ENCODE measurements around the gene GPX2. TPM values are rescaled to one million over a fixed set of nuclear protein-coding genes. Genes with fewer than 3 reads are reported as not detected.

The GPX2 gene
- total and polyA plus RNA-seq, 2 donors: 1.5 to 20.3 TPM

GRCh38 chr14:64974563-64974962 lies 32.0 kb upstream of the GPX2 start:
- Histone ChIP-seq H3K27me3 (ENCODE audit: control insufficient read depth in 2 of 2, insufficient read depth in 1 of 2, low read length in 1 of 2) (peaks cover 0 to 36% of the 10 kb centered on the region in 2 donors), H3K9me3 (ENCODE audit: control insufficient read depth in 2 of 2, insufficient read depth in 1 of 2, low read length in 1 of 2) (no peaks in the 10 kb centered on the region), H3K4me1 (ENCODE audit: control insufficient read depth in 2 of 2, insufficient read depth in 2 of 2, low read length in 2 of 2) (peaks cover 2 to 21% of the 10 kb centered on the region in 2 donors), H3K36me3 (ENCODE audit: control insufficient read depth in 2 of 2, insufficient read depth in 2 of 2, low read length in 1 of 2) (no peaks in the 10 kb centered on the region), H3K4me3 (ENCODE audit: low read length in 2 of 2) (no peak overlapping the region), H3K27ac (ENCODE audit: low read depth in 1 of 2, low read length in 1 of 2) (no peak overlapping the region)
- no peak for DNase-seq (ENCODE audit: low read depth in 6 of 9, low spot score in 9 of 9)
- 95% methylated on average over 8 of the region's 8 CpGs for WGBS

GRCh38 chr14:64973826-64974225 lies 31.3 kb upstream of the GPX2 start:
- H3K27ac ChIP-seq (ENCODE audit: low read depth in 1 of 2, low read length in 1 of 2): no peak overlapping the region
- DNase-seq (ENCODE audit: low read depth in 6 of 9, low spot score in 9 of 9): no peak
- H3K27me3 ChIP-seq (ENCODE audit: control insufficient read depth in 2 of 2, insufficient read depth in 1 of 2, low read length in 1 of 2): peaks cover 0 to 34% of the 10 kb centered on the region in 2 donors
- 99% methylated on average over 9 of the region's 9 CpGs for WGBS
- no peaks in the 10 kb centered on the region for H3K9me3 ChIP-seq (ENCODE audit: control insufficient read depth in 2 of 2, insufficient read depth in 1 of 2, low read length in 1 of 2)
- H3K4me3 ChIP-seq (ENCODE audit: low read length in 2 of 2): no peak overlapping the region
- no peaks in the 10 kb centered on the region for H3K36me3 ChIP-seq (ENCODE audit: control insufficient read depth in 2 of 2, insufficient read depth in 2 of 2, low read length in 1 of 2)
- H3K4me1 ChIP-seq (ENCODE audit: control insufficient read depth in 2 of 2, insufficient read depth in 2 of 2, low read length in 2 of 2): peaks cover 2 to 23% of the 10 kb centered on the region in 2 donors

- Histone ChIP-seq H3K27ac (ENCODE audit: low read depth in 1 of 2, low read length in 1 of 2) (no peak overlapping the region), H3K4me1 (ENCODE audit: control insufficient read depth in 2 of 2, insufficient read depth in 2 of 2, low read length in 2 of 2) (peaks cover 2 to 26% of the 10 kb centered on the region in 2 donors), H3K4me3 (ENCODE audit: low read length in 2 of 2) (no peak overlapping the region), H3K9me3 (ENCODE audit: control insufficient read depth in 2 of 2, insufficient read depth in 1 of 2, low read length in 1 of 2) (no peaks in the 10 kb centered on the region), H3K27me3 (ENCODE audit: control insufficient read depth in 2 of 2, insufficient read depth in 1 of 2, low read length in 1 of 2) (peaks cover 0 to 33% of the 10 kb centered on the region in 2 donors), H3K36me3 (ENCODE audit: control insufficient read depth in 2 of 2, insufficient read depth in 2 of 2, low read length in 1 of 2) (no peaks in the 10 kb centered on the region)
- 93% methylated on average over 8 of the region's 8 CpGs for WGBS
- DNase-seq (ENCODE audit: low read depth in 6 of 9, low spot score in 9 of 9): no peak
Observed at GRCh38 chr14:64973026-64973442, 30.5 kb upstream of the GPX2 start.

GRCh38 chr14:64971943-64972791 lies 29.6 kb upstream of the GPX2 start, which contains the start of gene RAB15:
TSS of gene RAB15 (minus strand) at chr14:64972336. CDS start at chr14:64972076, 260 bp downstream.
- H3K9me3 ChIP-seq (ENCODE audit: control insufficient read depth in 2 of 2, insufficient read depth in 1 of 2, low read length in 1 of 2): no peaks in the 10 kb centered on the region
- peak within 1 kb of the TSS; percentile 55 to 78 for H3K4me3 ChIP-seq (ENCODE audit: low read length in 2 of 2)
- no peaks in the 10 kb centered on the region for H3K36me3 ChIP-seq (ENCODE audit: control insufficient read depth in 2 of 2, insufficient read depth in 2 of 2, low read length in 1 of 2)
- WGBS: under 1% methylated on average over 96 of the region's 96 CpGs
- H3K27ac ChIP-seq (ENCODE audit: low read depth in 1 of 2, low read length in 1 of 2): no peak within 1 kb of the TSS
- peaks cover 0 to 26% of the 10 kb centered on the region in 2 donors for H3K27me3 ChIP-seq (ENCODE audit: control insufficient read depth in 2 of 2, insufficient read depth in 1 of 2, low read length in 1 of 2)
- H3K4me1 ChIP-seq (ENCODE audit: control insufficient read depth in 2 of 2, insufficient read depth in 2 of 2, low read length in 2 of 2): peaks cover 2 to 26% of the 10 kb centered on the region in 2 donors
- peak in 6 of 9 donors; percentile 31 to 71 (median 52) for DNase-seq (ENCODE audit: low read depth in 6 of 9, low spot score in 9 of 9)

GRCh38 chr14:64971491-64971942 lies 29.0 kb upstream of the GPX2 start:
- no peaks in the 10 kb centered on the region for H3K9me3 ChIP-seq (ENCODE audit: control insufficient read depth in 2 of 2, insufficient read depth in 1 of 2, low read length in 1 of 2)
- DNase-seq (ENCODE audit: low read depth in 6 of 9, low spot score in 9 of 9): no peak
- peaks cover 0 to 20% of the 10 kb centered on the region in 2 donors for H3K27me3 ChIP-seq (ENCODE audit: control insufficient read depth in 2 of 2, insufficient read depth in 1 of 2, low read length in 1 of 2)
- no peaks in the 10 kb centered on the region for H3K36me3 ChIP-seq (ENCODE audit: control insufficient read depth in 2 of 2, insufficient read depth in 2 of 2, low read length in 1 of 2)
- H3K27ac ChIP-seq (ENCODE audit: low read depth in 1 of 2, low read length in 1 of 2): no peak overlapping the region
- peak overlapping the region; percentile 46 to 78 for H3K4me3 ChIP-seq (ENCODE audit: low read length in 2 of 2)
- H3K4me1 ChIP-seq (ENCODE audit: control insufficient read depth in 2 of 2, insufficient read depth in 2 of 2, low read length in 2 of 2): peaks cover 2 to 26% of the 10 kb centered on the region in 2 donors
- WGBS: 8% methylated on average over 31 of the region's 31 CpGs

GRCh38 chr14:64970776-64971477 lies 28.4 kb upstream of the GPX2 start:
- no peak for DNase-seq (ENCODE audit: low read depth in 6 of 9, low spot score in 9 of 9)
- WGBS: 74% methylated on average over 8 of the region's 8 CpGs
- H3K27me3 ChIP-seq (ENCODE audit: control insufficient read depth in 2 of 2, insufficient read depth in 1 of 2, low read length in 1 of 2): peaks cover 0 to 20% of the 10 kb centered on the region in 2 donors

GRCh38 chr14:64970041-64970440 lies 27.5 kb upstream of the GPX2 start:
- H3K9me3 ChIP-seq (ENCODE audit: control insufficient read depth in 2 of 2, insufficient read depth in 1 of 2, low read length in 1 of 2): no peaks in the 10 kb centered on the region
- WGBS: 31% methylated on average over 3 of the region's 3 CpGs
- DNase-seq (ENCODE audit: low read depth in 6 of 9, low spot score in 9 of 9): no peak
- H3K4me1 ChIP-seq (ENCODE audit: control insufficient read depth in 2 of 2, insufficient read depth in 2 of 2, low read length in 2 of 2): peaks cover 2 to 26% of the 10 kb centered on the region in 2 donors
- H3K27me3 ChIP-seq (ENCODE audit: control insufficient read depth in 2 of 2, insufficient read depth in 1 of 2, low read length in 1 of 2): peaks cover 0 to 20% of the 10 kb centered on the region in 2 donors
- no peak overlapping the region for H3K4me3 ChIP-seq (ENCODE audit: low read length in 2 of 2)
- no peak overlapping the region for H3K27ac ChIP-seq (ENCODE audit: low read depth in 1 of 2, low read length in 1 of 2)
- no peaks in the 10 kb centered on the region for H3K36me3 ChIP-seq (ENCODE audit: control insufficient read depth in 2 of 2, insufficient read depth in 2 of 2, low read length in 1 of 2)

More at GRCh38 chr14:64970776-64971477, 28.4 kb upstream of the GPX2 start:
- peak overlapping the region; percentile 46 to 78 for H3K4me3 ChIP-seq (ENCODE audit: low read length in 2 of 2)
- H3K27ac ChIP-seq (ENCODE audit: low read depth in 1 of 2, low read length in 1 of 2): no peak overlapping the region
- H3K36me3 ChIP-seq (ENCODE audit: control insufficient read depth in 2 of 2, insufficient read depth in 2 of 2, low read length in 1 of 2): no peaks in the 10 kb centered on the region
- no peaks in the 10 kb centered on the region for H3K9me3 ChIP-seq (ENCODE audit: control insufficient read depth in 2 of 2, insufficient read depth in 1 of 2, low read length in 1 of 2)
- peaks cover 2 to 26% of the 10 kb centered on the region in 2 donors for H3K4me1 ChIP-seq (ENCODE audit: control insufficient read depth in 2 of 2, insufficient read depth in 2 of 2, low read length in 2 of 2)

GRCh38 chr14:64968651-64969050 lies 26.1 kb upstream of the GPX2 start:
- Histone ChIP-seq H3K27me3 (ENCODE audit: control insufficient read depth in 2 of 2, insufficient read depth in 1 of 2, low read length in 1 of 2) (peaks cover 0 to 20% of the 10 kb centered on the region in 2 donors), H3K27ac (ENCODE audit: low read depth in 1 of 2, low read length in 1 of 2) (no peak overlapping the region), H3K4me1 (ENCODE audit: control insufficient read depth in 2 of 2, insufficient read depth in 2 of 2, low read length in 2 of 2) (peaks cover 2 to 26% of the 10 kb centered on the region in 2 donors), H3K4me3 (ENCODE audit: low read length in 2 of 2) (no peak overlapping the region), H3K9me3 (ENCODE audit: control insufficient read depth in 2 of 2, insufficient read depth in 1 of 2, low read length in 1 of 2) (no peaks in the 10 kb centered on the region), H3K36me3 (ENCODE audit: control insufficient read depth in 2 of 2, insufficient read depth in 2 of 2, low read length in 1 of 2) (no peaks in the 10 kb centered on the region)
- 61% methylated on average over 6 of the region's 6 CpGs for WGBS
- DNase-seq (ENCODE audit: low read depth in 6 of 9, low spot score in 9 of 9): no peak

GRCh38 chr14:64968167-64968566 lies 25.6 kb upstream of the GPX2 start:
- no peaks in the 10 kb centered on the region for H3K9me3 ChIP-seq (ENCODE audit: control insufficient read depth in 2 of 2, insufficient read depth in 1 of 2, low read length in 1 of 2)
- H3K4me1 ChIP-seq (ENCODE audit: control insufficient read depth in 2 of 2, insufficient read depth in 2 of 2, low read length in 2 of 2): peaks cover 2 to 26% of the 10 kb centered on the region in 2 donors
- WGBS: 98% methylated on average over 7 of the region's 7 CpGs
- H3K36me3 ChIP-seq (ENCODE audit: control insufficient read depth in 2 of 2, insufficient read depth in 2 of 2, low read length in 1 of 2): no peaks in the 10 kb centered on the region
- no peak for DNase-seq (ENCODE audit: low read depth in 6 of 9, low spot score in 9 of 9)
- peaks cover 0 to 20% of the 10 kb centered on the region in 2 donors for H3K27me3 ChIP-seq (ENCODE audit: control insufficient read depth in 2 of 2, insufficient read depth in 1 of 2, low read length in 1 of 2)
- H3K4me3 ChIP-seq (ENCODE audit: low read length in 2 of 2): no peak overlapping the region
- H3K27ac ChIP-seq (ENCODE audit: low read depth in 1 of 2, low read length in 1 of 2): no peak overlapping the region

All from thymus (tissue), 11 donors.